Measurements from ENCODE around the gene CCN2. TPM values are rescaled to one million over a fixed set of nuclear protein-coding genes. Genes with fewer than 3 reads are reported as not detected.

Gene CCN2
- total RNA-seq, 1 donor from 2014 or later = 118 TPM

DNA sequence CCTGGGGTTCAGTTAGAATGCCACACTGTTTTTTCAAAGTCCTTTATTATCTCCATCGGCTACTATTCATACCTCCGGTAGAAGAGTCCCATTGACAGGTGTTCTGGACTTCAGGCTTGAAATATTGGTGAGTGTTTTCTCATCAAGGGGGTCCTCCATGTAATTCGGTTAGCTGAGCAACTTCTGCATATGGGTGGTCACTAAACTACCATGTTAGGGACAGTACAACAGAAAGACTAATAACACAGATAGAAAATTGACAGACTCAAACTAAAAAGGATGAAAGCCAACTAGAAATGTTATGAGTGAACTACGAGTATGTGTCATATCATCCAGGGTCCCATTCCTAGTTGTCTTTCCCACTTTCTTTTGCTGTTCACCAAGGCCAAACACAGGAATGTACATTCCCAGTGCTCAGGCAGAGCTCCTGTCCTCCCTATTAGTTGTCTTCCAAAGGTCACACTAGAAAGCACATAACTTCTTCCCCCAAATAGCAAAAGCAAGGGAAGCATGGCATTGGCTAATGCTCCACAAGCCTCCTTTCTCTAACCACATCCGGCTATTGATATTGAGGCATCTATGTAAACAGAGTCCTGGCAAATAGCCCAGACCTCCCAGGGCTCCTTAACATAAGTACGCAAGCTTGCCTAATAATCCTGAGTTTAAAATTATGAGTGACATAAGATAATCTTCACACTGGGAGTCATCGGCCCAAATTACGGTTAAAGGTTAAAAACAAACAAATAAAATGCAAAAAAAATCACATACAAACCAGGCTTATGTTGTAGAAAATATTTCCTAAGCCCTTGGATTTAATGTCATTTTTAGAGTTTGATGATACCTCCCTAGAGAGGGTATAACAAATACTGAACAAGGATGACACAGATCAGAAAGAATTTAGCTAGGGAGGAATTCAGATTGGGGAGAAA is 13.2 kb downstream of the CCN2 start:
- Histone ChIP-seq H3K36me3 (no peaks in the 10 kb centered on the region), H3K27ac (peak overlapping the region; percentile 36), H3K4me1 (peaks cover 14% of the 10 kb centered on the region), H3K27me3 (no peaks in the 10 kb centered on the region), H3K4me3 (no peak overlapping the region), H3K9me3 (no peaks in the 10 kb centered on the region)
- intact Hi-C loops (cut with DNase I) = no loop called here
- no peak for DNase-seq (ENCODE audit: extremely low spot score in 2 of 2)
- no peak for TF ChIP-seq POLR2AphosphoS5 (IDR thresholded peaks at IDR 0.05; ENCODE audit: insufficient read depth in 1 of 2, low read depth in 1 of 2)
- TF ChIP-seq POLR2A (IDR thresholded peaks at IDR 0.05) = no peak
- TF ChIP-seq, protein P1, sequence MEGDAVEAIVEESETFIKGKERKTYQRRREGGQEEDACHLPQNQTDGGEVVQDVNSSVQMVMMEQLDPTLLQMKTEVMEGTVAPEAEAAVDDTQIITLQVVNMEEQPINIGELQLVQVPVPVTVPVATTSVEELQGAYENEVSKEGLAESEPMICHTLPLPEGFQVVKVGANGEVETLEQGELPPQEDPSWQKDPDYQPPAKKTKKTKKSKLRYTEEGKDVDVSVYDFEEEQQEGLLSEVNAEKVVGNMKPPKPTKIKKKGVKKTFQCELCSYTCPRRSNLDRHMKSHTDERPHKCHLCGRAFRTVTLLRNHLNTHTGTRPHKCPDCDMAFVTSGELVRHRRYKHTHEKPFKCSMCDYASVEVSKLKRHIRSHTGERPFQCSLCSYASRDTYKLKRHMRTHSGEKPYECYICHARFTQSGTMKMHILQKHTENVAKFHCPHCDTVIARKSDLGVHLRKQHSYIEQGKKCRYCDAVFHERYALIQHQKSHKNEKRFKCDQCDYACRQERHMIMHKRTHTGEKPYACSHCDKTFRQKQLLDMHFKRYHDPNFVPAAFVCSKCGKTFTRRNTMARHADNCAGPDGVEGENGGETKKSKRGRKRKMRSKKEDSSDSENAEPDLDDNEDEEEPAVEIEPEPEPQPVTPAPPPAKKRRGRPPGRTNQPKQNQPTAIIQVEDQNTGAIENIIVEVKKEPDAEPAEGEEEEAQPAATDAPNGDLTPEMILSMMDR (IDR thresholded peaks at IDR 0.05) = no peak

DNA sequence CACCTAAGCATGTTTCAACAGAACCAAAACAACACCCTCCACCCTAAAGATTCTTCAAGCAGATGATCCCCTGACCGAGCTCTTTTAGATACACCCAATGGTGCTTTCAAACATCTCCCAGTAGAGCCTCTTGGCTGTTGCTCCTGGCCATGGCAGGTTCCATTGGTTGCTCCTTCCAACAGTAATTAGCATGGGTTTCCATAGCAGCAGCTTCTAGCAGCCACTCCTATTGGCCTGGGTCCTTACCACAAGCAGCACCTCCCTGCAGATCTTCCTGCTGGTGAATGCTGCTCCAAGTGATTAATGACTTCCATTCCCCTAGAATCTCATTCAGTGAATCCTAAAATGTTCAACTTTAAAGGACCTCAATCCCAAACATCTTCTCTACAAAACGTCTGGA is 13.9 kb downstream of the CCN2 start:
- Histone ChIP-seq H3K9me3 (no peaks in the 10 kb centered on the region), H3K27ac (peak overlapping the region; percentile 36), H3K36me3 (no peaks in the 10 kb centered on the region), H3K4me3 (no peak overlapping the region), H3K27me3 (no peaks in the 10 kb centered on the region), H3K4me1 (peaks cover 14% of the 10 kb centered on the region)
- intact Hi-C loops (cut with DNase I) = no loop called here
- no peak for DNase-seq (ENCODE audit: extremely low spot score in 2 of 2)
- TF ChIP-seq POLR2A (IDR thresholded peaks at IDR 0.05) (no peak), POLR2AphosphoS5 (IDR thresholded peaks at IDR 0.05; ENCODE audit: insufficient read depth in 1 of 2, low read depth in 1 of 2) (no peak)
- TF ChIP-seq, protein P1 (IDR thresholded peaks at IDR 0.05) = no peak

- intact Hi-C loops (cut with DNase I) = no loop called here
- TF ChIP-seq POLR2A (IDR thresholded peaks at IDR 0.05) = no peak
- TF ChIP-seq, protein P1 (IDR thresholded peaks at IDR 0.05) = no peak
- no peak for TF ChIP-seq POLR2AphosphoS5 (IDR thresholded peaks at IDR 0.05; ENCODE audit: insufficient read depth in 1 of 2, low read depth in 1 of 2)
- no peak for DNase-seq (ENCODE audit: extremely low spot score in 2 of 2)
- no peaks in the 10 kb centered on the region for H3K27me3 ChIP-seq
- peaks cover 14% of the 10 kb centered on the region for H3K4me1 ChIP-seq
- H3K9me3 ChIP-seq = no peaks in the 10 kb centered on the region
- H3K27ac ChIP-seq = no peak overlapping the region
- no peaks in the 10 kb centered on the region for H3K36me3 ChIP-seq
- H3K4me3 ChIP-seq = no peak overlapping the region
Observed at GRCh38 chr6:131936156-131936555, 15.0 kb downstream of the CCN2 start.

DNA sequence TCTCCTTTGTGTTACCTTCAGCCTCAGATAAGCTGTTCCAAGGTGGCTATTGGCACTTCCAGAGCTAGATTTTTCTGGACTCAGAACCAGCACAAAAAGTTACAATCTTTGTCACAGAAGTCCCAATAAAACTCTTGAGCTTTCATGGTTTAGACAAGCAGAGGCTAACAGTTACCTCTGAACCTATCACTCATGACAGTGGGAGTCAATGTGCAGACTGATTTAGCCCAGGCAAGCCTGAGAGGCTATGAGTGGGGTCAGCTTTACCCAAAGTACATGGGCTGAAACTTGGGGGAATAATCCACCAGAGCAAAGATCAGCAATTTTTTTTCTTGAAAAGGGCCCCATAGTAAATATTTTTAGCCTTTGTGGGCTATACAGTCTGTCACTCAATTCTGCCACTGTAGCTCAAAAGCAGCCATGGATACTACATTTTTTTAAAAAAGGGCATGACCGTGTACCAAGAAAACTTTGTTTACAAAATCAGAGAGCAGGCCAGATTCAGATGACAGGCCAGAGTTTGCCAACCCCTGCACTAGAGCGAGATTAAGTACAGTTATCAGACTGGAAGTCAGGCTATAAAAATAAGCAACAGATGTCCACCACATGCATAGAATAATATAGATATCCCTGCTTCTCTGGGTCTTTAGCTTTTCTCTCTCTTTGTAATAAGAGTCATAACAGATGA is 20.0 kb downstream of the CCN2 start:
- Histone ChIP-seq H3K27me3 (no peaks in the 10 kb centered on the region), H3K4me1 (no peaks in the 10 kb centered on the region), H3K9me3 (no peaks in the 10 kb centered on the region), H3K36me3 (no peaks in the 10 kb centered on the region), H3K27ac (no peak overlapping the region), H3K4me3 (no peak overlapping the region)
- intact Hi-C loops (cut with DNase I) = no loop called here
- no peak for DNase-seq (ENCODE audit: extremely low spot score in 2 of 2)
- TF ChIP-seq POLR2AphosphoS5 (IDR thresholded peaks at IDR 0.05; ENCODE audit: insufficient read depth in 1 of 2, low read depth in 1 of 2) = no peak
- no peak for TF ChIP-seq POLR2A (IDR thresholded peaks at IDR 0.05)
- TF ChIP-seq, protein P1 (IDR thresholded peaks at IDR 0.05) = no peak

Data from vagina (tissue), 2 donors.